ENCODE data around the gene PRCP.

PRCP gene

GRCh38 chr11:82782825-82783374 is 117.3 kb downstream of the PRCP start:
- no peak for DNase-seq (ENCODE audit: low read depth)

- no peak for DNase-seq (ENCODE audit: low read depth)
Observed at GRCh38 chr11:82778776-82779175, 121.5 kb downstream of the PRCP start.

- DNase-seq (ENCODE audit: low read depth) = no peak
Observed at GRCh38 chr11:82776377-82776776, 123.9 kb downstream of the PRCP start.

GRCh38 chr11:82775736-82776346 is 124.4 kb downstream of the PRCP start:
- no peak for DNase-seq (ENCODE audit: low read depth)

GRCh38 chr11:82775218-82775617 is 125.0 kb downstream of the PRCP start:
- no peak for DNase-seq (ENCODE audit: low read depth)
